K562 (cell line): ENCODE measurements around the gene PLD6. TPM values are rescaled to one million over a fixed set of nuclear protein-coding genes. Genes with fewer than 3 reads are reported as not detected.

Experiments
- BCOR ChIP-seq: fragments of 450-650 bp; IDR thresholded peaks from 2 replicates; pipeline ENCODE4 v1.6.1; 2016
- CREB1 ChIP-seq, 2 experiments: sonication (generic) in 1 of 2; formaldehyde crosslinking in 1 of 2; IDR thresholded peaks; 2 replicates each; pipeline versions ENCODE4 v1.6.1 to v1.8.0; 2012 to 2022; ENCODE audit warnings: inconsistent platforms in 1 of 2, mild to moderate bottlenecking in 1 of 2, missing genetic modification reagents in 1 of 2, moderate library complexity in 1 of 2
- CREBBP ChIP-seq: IDR thresholded peaks from one replicate; pipeline ENCODE4 v1.6.1; 2012; ENCODE audit warnings: low read depth, mild to moderate bottlenecking, control low read depth, inconsistent platforms, low read length
- ESRRA ChIP-seq: fragments of 450-650 bp; IDR thresholded peaks from 2 replicates; pipeline ENCODE4 v1.6.1; 2014; ENCODE audit warnings: low read depth, mild to moderate bottlenecking, moderate library complexity, borderline replicate concordance
- KLF1 ChIP-seq: fragments of 450-650 bp; IDR thresholded peaks from 2 replicates; pipeline ENCODE4 v1.6.1; 2016; ENCODE audit warnings: missing genetic modification characterization, missing compliant biosample characterization
- L3MBTL2 ChIP-seq: fragments of 450-650 bp; IDR thresholded peaks from 2 replicates; pipeline ENCODE4 v1.6.1; 2016; ENCODE audit warnings: mild to moderate bottlenecking, moderate library complexity
- MTA2 ChIP-seq: fragments of 450-650 bp; IDR thresholded peaks from 2 replicates; pipeline ENCODE4 v1.6.1; 2016; ENCODE audit warnings: low read depth
- NR2F6 ChIP-seq: fragments of 450-650 bp; formaldehyde crosslinking; IDR thresholded peaks from 2 replicates; pipeline ENCODE4 v1.4.0; 2020; ENCODE audit warnings: mild to moderate bottlenecking
- PHF8 ChIP-seq: fragments of 200-600 bp; sonication (generic); IDR thresholded peaks from 2 replicates; pipeline ENCODE4 v1.6.1; 2012; ENCODE audit warnings: mixed run types, mild to moderate bottlenecking, inconsistent platforms, low read length, moderate library complexity, borderline replicate concordance
- PRMT5 ChIP-seq: sonication (generic); formaldehyde crosslinking; IDR thresholded peaks from 2 replicates; pipeline ENCODE4 v1.5.0; 2020; ENCODE audit warnings: missing genetic modification reagents
- PTTG1 ChIP-seq: fragments of 450-650 bp; IDR thresholded peaks from 2 replicates; pipeline ENCODE4 v1.6.1; 2016; ENCODE audit warnings: low read depth, mild to moderate bottlenecking, missing genetic modification characterization, missing compliant biosample characterization
- ZBTB7A ChIP-seq: IDR thresholded peaks from 2 replicates; pipeline ENCODE4 v1.6.1; 2011; ENCODE audit warnings: low read depth, mild to moderate bottlenecking, low read length, moderate library complexity, borderline replicate concordance; ENCODE audit not compliant: control insufficient read depth
- ZNF134 ChIP-seq: fragments of 250-450 bp; sonication (Bioruptor Pico); conservative IDR thresholded peaks from 2 replicates; pipeline ENCODE4 v1.4.0; 2020
- ZNF830 ChIP-seq: fragments of 250-450 bp; sonication (Bioruptor Pico); IDR thresholded peaks from 2 replicates; pipeline ENCODE4 v1.5.0; 2021; ENCODE audit warnings: mild to moderate bottlenecking
- ZZZ3 ChIP-seq: fragments of 450-650 bp; IDR thresholded peaks from 2 replicates; pipeline ENCODE4 v1.6.1; 2016; ENCODE audit warnings: antibody characterized with exemption, mild to moderate bottlenecking, moderate library complexity
- polyA plus RNA-seq, 8 experiments: library from polyadenylated mRNA; depleted of rRNA in 4 of 8; stranded (reverse) in 5 of 8; unstranded in 3 of 8; fragments of >200 nt; fragmentation: Nextera tagmentation in 2 of 8; fragmentation: Illumina TruSeq in 1 of 8; extraction: Ambion mirVana in 2 of 8; extraction: Trizol in 1 of 8; gene quantifications; 2 replicates each; pipeline versions ENCODE4 v1.2.1 to v1.2.3, GENCODE V29; 2011 to 2014; ENCODE audit warnings: inconsistent platforms in 1 of 8, missing spikeins in 1 of 8
- total RNA-seq, 7 experiments: library from RNA; depleted of rRNA in 6 of 7; stranded (reverse); fragments of >200 nt in 6 of 7; fragmentation: Illumina TruSeq in 2 of 7; extraction: Trizol in 2 of 7; gene quantifications; 2 replicates each; pipeline versions ENCODE4 v1.2.1 to v1.2.3, GENCODE V29; 2011 to 2021; ENCODE audit warnings: low replicate concordance in 1 of 7
- TF ChIP-seq, protein P1 (sequence below), 2 experiments: fragments of 450-650 bp in 1 of 2; sonication (generic) in 1 of 2; formaldehyde crosslinking; conservative IDR thresholded peaks; 2 replicates each; pipeline versions ENCODE4 v1.4.0 to v1.8.1; 2020 to 2022; ENCODE audit warnings: mild to moderate bottlenecking in 1 of 2, missing genetic modification reagents in 1 of 2
- TF ChIP-seq, protein P2 (sequence below): sonication (generic); formaldehyde crosslinking; IDR thresholded peaks from 2 replicates; pipeline ENCODE4 v1.8.1; 2023; ENCODE audit warnings: mild to moderate bottlenecking, missing genetic modification reagents, moderate library complexity
- TF ChIP-seq, protein P3 (sequence below): sonication (generic); formaldehyde crosslinking; IDR thresholded peaks from 2 replicates; pipeline ENCODE4 v1.8.0; 2022; ENCODE audit warnings: missing genetic modification reagents, mild to moderate bottlenecking, borderline replicate concordance
- TF ChIP-seq, protein P4 (sequence below): sonication (generic); formaldehyde crosslinking; IDR thresholded peaks from 2 replicates; pipeline ENCODE4 v1.8.0; 2023; ENCODE audit warnings: mild to moderate bottlenecking, missing genetic modification reagents
- TF ChIP-seq, protein P5 (sequence below): fragments of 200-400 bp; formaldehyde crosslinking; IDR thresholded peaks from 2 replicates; pipeline ENCODE4 v1.6.1; 2017; ENCODE audit warnings: mild to moderate bottlenecking, low read depth, low read length, moderate library complexity

Gene PLD6
- total and polyA plus RNA-seq, 9 of the 15 experiments (the other 6 are each of a cell fraction or from before 2014, with no cell fraction given) = 3.6 to 15.6 (median 10.0) TPM

DNA sequence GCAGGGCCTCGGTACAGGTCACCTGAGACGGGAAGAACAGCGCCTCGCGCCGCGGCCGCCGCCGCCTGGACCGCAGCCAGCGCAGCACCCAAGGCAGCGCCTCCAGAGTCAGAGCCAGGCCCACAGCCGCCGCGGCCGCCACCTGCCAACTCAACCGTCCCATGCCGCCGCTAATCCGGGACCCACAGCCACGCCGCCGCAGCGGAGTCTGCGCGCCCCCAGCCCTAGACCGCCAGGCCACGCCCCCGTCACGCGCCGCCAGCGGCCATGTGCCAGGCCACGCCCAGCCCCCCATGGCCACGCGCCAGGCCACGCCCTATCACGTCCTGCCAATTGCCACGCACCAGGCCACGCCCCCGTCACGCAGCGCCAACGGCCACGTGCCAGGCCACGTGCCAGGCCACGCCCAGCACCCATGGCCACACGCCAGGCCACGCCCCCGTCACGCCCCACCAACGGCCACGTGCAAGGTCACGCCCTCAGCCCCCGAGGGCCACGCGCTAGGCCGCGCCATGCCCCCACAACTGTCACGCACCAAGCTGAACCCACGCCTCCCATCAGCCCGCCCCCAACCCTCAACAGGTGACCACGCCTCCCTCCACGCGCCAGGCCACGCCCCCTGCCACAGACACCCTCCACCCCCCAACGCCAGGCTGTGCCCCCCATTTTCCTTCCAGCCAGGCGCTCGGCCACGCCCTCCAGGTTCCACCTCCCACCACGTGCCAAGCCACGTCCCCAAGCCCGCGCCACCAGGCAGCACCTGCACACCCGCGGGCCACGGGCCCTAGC is at the start of gene PLD6 (continued):
- TF ChIP-seq, protein P1, sequence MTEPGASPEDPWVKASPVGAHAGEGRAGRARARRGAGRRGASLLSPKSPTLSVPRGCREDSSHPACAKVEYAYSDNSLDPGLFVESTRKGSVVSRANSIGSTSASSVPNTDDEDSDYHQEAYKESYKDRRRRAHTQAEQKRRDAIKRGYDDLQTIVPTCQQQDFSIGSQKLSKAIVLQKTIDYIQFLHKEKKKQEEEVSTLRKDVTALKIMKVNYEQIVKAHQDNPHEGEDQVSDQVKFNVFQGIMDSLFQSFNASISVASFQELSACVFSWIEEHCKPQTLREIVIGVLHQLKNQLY (CRISPR knock-in tag; conservative IDR thresholded peaks at IDR 0.05) = peak; percentile 80 to 97; a peak in 3 of 4 replicates
- TF ChIP-seq KLF1 (peak; percentile 96), NR2F6 (no peak), L3MBTL2 (peak; percentile 97), PRMT5 (CRISPR knock-in tag) (no peak), ZBTB7A (no peak), MTA2 (no peak), ESRRA (no peak; the same call in 1 of the 2 replicates), CREB1 (IDR thresholded peaks at IDR 0.05) (peak; percentile 51; the same call in 1 of the 2 replicates), CREB1 (CRISPR knock-in tag; IDR thresholded peaks at IDR 0.05) (peak; percentile 90), BCOR (no peak), ZNF830 (CRISPR knock-in tag) (no peak), PHF8 (peak; percentile 64; the same call in 1 of the 2 replicates), CREBBP (no peak), PTTG1 (tag) (no peak), ZNF134 (CRISPR knock-in tag) (no peak), ZZZ3 (no peak)
- TF ChIP-seq, protein P2, sequence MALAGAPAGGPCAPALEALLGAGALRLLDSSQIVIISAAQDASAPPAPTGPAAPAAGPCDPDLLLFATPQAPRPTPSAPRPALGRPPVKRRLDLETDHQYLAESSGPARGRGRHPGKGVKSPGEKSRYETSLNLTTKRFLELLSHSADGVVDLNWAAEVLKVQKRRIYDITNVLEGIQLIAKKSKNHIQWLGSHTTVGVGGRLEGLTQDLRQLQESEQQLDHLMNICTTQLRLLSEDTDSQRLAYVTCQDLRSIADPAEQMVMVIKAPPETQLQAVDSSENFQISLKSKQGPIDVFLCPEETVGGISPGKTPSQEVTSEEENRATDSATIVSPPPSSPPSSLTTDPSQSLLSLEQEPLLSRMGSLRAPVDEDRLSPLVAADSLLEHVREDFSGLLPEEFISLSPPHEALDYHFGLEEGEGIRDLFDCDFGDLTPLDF (CRISPR knock-in tag) = no peak
- TF ChIP-seq, protein P3, sequence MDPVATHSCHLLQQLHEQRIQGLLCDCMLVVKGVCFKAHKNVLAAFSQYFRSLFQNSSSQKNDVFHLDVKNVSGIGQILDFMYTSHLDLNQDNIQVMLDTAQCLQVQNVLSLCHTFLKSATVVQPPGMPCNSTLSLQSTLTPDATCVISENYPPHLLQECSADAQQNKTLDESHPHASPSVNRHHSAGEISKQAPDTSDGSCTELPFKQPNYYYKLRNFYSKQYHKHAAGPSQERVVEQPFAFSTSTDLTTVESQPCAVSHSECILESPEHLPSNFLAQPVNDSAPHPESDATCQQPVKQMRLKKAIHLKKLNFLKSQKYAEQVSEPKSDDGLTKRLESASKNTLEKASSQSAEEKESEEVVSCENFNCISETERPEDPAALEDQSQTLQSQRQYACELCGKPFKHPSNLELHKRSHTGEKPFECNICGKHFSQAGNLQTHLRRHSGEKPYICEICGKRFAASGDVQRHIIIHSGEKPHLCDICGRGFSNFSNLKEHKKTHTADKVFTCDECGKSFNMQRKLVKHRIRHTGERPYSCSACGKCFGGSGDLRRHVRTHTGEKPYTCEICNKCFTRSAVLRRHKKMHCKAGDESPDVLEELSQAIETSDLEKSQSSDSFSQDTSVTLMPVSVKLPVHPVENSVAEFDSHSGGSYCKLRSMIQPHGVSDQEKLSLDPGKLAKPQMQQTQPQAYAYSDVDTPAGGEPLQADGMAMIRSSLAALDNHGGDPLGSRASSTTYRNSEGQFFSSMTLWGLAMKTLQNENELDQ (CRISPR knock-in tag) = no peak
- TF ChIP-seq, protein P4, sequence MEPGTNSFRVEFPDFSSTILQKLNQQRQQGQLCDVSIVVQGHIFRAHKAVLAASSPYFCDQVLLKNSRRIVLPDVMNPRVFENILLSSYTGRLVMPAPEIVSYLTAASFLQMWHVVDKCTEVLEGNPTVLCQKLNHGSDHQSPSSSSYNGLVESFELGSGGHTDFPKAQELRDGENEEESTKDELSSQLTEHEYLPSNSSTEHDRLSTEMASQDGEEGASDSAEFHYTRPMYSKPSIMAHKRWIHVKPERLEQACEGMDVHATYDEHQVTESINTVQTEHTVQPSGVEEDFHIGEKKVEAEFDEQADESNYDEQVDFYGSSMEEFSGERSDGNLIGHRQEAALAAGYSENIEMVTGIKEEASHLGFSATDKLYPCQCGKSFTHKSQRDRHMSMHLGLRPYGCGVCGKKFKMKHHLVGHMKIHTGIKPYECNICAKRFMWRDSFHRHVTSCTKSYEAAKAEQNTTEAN (CRISPR knock-in tag) = no peak
- TF ChIP-seq, protein P5, sequence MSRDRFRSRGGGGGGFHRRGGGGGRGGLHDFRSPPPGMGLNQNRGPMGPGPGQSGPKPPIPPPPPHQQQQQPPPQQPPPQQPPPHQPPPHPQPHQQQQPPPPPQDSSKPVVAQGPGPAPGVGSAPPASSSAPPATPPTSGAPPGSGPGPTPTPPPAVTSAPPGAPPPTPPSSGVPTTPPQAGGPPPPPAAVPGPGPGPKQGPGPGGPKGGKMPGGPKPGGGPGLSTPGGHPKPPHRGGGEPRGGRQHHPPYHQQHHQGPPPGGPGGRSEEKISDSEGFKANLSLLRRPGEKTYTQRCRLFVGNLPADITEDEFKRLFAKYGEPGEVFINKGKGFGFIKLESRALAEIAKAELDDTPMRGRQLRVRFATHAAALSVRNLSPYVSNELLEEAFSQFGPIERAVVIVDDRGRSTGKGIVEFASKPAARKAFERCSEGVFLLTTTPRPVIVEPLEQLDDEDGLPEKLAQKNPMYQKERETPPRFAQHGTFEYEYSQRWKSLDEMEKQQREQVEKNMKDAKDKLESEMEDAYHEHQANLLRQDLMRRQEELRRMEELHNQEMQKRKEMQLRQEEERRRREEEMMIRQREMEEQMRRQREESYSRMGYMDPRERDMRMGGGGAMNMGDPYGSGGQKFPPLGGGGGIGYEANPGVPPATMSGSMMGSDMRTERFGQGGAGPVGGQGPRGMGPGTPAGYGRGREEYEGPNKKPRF = no peak
